Endometrium (tissue), 2 donors: ENCODE measurements around the gene GGTLC3.
"Not testable (repeated sequence)": the region's sequence is repeated elsewhere in the genome, so short reads cannot be mapped to it uniquely, and the experiment has no call there.

ENCODE experiments used
- FAIRE-seq: peaks from 2 replicates; lab custom pipeline; 2012; peaks lifted over from hg19 to GRCh38; lab: Jason Lieb, UNC
- donor health status: control.
- donor health status: control.

The GGTLC3 gene

DNA sequence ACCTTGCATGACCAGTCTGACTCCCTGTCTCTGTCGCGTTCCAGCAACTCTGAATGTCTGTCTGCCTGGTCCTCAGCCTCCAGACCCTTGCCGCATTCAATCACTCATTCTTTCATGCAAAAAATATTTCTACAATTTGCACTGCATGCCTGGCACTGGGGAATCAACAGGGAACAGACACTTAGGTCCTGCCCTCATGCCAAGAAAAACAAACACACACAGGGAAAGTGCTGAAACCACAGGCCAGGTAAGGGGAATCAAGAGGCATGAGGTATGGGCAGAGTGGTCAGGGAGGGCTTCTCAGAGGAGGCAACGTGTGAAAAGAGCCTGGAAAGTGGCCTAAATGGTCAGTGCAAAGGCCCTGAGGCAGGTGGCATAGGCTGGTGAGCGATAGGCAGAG lies at the start of gene GGTLC3:
Gene GGTLC3, minus strand, starts transcription at position 101 of the 400 bp plus-strand sequence. CDS start 264 bp downstream, outside the sequence.
- not testable (repeated sequence) for FAIRE-seq

DNA sequence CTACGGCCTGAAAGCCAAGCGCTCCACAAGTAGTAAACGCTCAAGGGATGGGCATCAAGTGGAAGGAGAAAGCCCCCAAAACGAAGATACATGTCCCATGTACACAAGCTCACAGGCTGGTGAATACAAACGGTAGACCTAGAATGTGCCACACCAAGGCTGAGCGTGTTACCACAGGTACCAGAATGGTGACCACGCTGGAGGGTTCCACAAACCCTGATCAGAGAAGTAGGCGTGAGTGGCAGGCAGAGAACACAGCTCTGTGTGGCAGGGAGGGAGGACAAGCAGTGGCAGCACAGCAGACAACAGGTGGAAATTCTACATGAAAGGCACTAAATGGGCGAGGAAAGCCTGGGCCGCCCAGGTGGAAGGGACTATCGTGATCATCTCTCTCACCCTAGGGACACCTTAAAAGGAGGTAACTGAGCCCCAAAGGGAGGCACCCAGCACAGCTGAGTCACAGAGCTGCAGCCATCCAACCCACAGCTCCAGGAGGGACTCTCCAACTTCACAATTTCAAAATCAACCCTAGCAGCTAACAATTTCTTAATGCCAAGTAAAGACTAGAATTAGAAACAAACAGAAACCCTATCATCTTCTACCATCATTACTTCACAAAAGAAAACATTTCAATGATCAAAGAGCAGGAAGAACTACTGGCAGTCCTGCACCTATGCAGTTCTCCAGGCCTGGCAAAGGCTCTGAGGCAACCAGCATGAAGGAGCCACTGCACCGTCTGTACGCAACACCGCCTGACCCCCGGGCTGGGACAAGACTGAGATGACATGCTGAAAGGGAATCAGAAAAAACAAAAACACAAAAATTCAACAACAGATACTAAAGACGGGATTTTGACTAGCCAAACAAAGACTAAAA lies 42.4 kb upstream of the GGTLC3 start:
- FAIRE-seq: not testable (repeated sequence)

DNA sequence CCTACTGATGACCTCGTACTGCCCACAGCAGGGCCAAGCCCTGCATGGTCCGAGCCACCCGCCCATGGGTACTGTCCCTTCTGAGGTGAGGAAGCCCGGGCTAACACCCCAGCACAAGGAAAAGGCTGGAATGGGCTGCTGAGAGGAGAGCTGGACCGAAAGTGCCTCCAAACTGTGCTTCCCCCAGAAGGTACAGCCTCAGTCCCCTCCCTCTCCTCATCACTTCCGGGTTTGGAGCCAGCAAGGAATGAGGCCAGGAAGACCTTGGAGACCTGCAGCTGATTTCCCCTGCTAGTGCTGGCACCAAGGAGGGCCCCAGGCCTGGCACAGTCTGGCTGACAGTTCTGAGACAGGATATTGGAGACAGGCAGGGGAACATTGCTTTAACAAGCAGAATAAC lies 41.0 kb upstream of the GGTLC3 start:
- not testable (repeated sequence) for FAIRE-seq

- FAIRE-seq: not testable (repeated sequence)
Observed at GRCh38 chr22:18558516-18558915, 40.6 kb upstream of the GGTLC3 start.

DNA sequence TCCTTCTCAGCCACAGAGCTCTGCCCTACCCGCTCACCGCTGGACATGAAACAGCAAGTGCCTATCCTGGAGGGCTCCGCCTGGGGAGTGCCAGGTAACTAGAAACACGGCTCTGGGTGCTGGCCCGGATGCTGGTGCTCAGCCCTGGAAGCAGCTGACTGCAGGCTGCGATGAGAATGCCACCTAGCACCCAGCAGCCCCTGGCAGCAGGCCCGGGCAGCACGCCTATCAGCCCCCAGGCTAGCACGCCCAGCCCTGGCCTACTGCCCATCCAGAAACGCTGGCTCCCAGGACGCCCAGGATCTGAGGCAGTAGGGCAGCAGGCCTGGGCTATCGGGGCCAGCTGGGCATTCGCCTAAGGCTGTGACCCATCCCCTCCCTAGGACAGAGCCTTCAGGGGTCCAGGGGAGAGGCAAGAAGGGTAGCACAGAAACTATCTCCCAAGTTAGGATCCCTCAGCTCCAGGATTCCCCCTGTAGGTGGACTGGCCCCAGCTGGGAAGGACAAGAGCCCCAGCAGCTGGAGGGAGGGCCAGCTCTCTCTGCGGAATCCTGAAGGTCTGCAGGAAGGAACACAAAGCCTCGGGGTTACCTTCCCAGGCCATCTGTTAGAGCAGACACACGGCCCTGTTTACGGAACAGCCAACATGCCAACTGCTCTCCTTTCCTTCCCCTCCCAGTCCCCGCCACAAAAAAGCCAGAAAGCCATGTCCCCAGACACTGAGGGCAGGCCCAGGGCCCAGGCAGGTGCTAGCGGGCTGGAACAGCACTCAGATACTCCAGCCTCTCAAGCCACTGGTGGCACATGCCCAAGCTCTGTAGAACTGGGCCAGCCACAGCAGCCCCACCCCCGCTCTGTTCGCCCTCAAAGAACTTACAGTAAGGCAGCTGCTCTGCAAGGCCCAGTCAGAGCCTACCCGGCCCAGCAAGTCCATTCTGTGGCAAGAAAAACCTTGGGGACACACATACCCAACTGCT lies 36.6 kb upstream of the GGTLC3 start:
- FAIRE-seq: not testable (repeated sequence)

GRCh38 chr22:18552839-18553597 lies 35.1 kb upstream of the GGTLC3 start:
- not testable (repeated sequence) for FAIRE-seq

GRCh38 chr22:18551046-18551445 lies 33.1 kb upstream of the GGTLC3 start:
- FAIRE-seq: not testable (repeated sequence)

GRCh38 chr22:18549458-18550179 lies 31.7 kb upstream of the GGTLC3 start:
- FAIRE-seq: not testable (repeated sequence)

DNA sequence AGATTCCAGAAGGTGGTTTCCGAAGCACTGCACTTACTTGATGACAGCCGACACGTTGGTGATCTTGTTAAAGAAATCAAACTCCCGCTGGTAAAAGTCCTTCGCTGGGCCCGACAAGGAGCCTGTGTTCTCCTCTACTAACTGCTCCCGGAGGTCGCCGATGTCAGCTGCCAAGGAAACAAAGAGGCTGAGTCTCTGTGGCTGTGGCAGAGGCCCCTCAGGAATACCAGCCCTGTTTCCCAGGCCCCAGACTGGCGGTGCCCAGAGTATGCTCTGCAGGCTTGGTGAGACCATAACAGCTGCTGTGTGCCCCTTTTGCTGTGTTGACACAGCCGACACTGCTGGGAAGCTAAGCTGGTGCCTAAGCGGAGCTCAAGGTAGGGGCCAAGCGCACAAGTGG lies 26.7 kb upstream of the GGTLC3 start:
- FAIRE-seq: not testable (repeated sequence)

- not testable (repeated sequence) for FAIRE-seq
Observed at GRCh38 chr22:18543400-18543799, 25.4 kb upstream of the GGTLC3 start.

GRCh38 chr22:18539994-18540393 lies 22.0 kb upstream of the GGTLC3 start:
- FAIRE-seq: not testable (repeated sequence)

DNA sequence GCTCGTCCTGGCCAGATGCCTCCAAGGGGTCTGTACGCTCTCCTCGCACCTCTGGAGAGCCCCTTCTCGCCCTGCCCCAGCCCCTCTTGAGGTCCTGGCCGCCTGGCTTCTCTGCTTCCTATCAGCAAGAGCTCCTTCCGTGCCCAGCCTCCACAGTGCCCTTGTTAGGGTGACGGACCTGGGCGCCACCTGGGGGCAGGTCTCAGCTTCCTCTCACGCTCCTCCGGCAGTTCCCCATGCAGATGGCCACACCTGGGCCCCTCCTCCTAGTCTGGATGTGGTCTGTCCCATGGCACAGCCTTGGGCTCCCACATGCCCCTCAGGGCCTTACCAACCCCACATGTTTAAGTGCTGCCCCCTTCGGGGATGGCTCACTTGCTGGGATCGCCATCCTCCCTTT lies 16.4 kb upstream of the GGTLC3 start:
- not testable (repeated sequence) for FAIRE-seq

- not testable (repeated sequence) for FAIRE-seq
Observed at GRCh38 chr22:18533633-18534032, 15.7 kb upstream of the GGTLC3 start.

DNA sequence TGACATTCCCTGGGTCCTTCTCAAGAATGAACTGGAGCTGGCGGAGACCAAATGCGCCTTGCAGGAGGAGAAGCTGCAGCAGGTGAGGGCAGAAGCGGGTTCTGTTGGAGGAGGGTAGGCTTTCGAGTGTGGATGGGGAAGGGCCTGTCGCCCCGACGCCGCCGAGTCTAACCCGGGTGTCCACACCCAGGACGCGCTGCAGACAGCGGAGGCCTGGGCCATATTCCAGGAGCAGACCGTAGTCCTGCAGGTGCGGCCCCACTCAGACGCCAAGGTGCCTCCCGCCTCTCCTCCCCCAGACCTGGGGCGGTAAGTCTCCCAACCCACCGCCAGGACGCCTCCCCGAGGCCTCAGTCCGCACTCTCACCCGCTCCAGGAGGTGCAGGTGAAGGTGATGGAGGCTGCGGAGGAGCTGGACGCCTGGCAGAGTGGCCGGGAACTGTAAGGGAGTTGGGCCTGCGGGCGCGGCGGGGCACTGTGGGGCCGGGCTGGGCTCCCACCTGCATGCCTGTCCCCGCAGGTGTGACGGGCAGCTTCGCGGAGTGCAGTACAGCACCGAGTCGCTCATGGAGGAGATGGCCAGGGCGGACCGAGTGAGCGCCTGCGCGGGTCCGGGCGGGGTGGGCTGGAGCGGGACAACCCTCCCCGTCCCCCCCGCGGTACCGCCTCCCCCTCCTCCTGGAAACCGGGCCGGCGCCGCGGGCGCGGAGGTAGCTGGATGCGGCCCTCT lies 11.6 kb upstream of the GGTLC3 start:
- not testable (repeated sequence) for FAIRE-seq

GRCh38 chr22:18528597-18529415 lies 10.8 kb upstream of the GGTLC3 start:
- FAIRE-seq: not testable (repeated sequence)

GRCh38 chr22:18527752-18528596 lies 10.0 kb upstream of the GGTLC3 start, which contains the start of gene TMEM191B:
TMEM191B (plus strand) TSS chr22:18527802; CDS start chr22:18527981, 179 bp downstream.
- not testable (repeated sequence) for FAIRE-seq

DNA sequence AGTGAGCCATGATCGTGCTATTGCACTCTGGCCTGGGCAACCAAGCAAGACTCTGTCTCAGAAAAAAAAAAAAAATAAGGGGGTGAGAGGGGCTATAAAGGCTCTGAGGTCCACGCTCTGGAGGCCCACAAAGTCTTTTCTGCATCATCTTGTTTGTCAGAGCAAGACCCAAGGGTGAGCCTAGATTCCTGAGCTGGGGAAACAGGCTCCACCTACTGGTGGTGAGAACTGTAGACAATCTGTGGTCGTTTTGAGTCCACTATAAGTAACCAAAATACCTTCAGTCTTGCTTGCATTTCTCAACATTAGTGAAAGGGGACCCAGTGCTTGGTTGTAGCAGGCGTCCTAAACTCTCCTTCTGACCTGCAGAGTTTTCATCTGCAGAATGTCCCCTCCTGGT lies 5.4 kb upstream of the GGTLC3 start:
- not testable (repeated sequence) for FAIRE-seq

- not testable (repeated sequence) for FAIRE-seq
Observed at GRCh38 chr22:18522762-18523161, 4.8 kb upstream of the GGTLC3 start.
